ENCODE data around the gene TOP1.

GRCh38 chr20:41118632-41119031 is 90.0 kb downstream of the TOP1 start:
- TF ChIP-seq SMC3 (IDR thresholded peaks at IDR 0.05; ENCODE audit: low read depth, low read length) (no peak), CHD2 (IDR thresholded peaks at IDR 0.05; ENCODE audit: low read length, partially characterized antibody) (no peak), YY1 (IDR thresholded peaks at IDR 0.05; ENCODE audit: low read depth) (no peak)
- TF ChIP-seq, protein P1, sequence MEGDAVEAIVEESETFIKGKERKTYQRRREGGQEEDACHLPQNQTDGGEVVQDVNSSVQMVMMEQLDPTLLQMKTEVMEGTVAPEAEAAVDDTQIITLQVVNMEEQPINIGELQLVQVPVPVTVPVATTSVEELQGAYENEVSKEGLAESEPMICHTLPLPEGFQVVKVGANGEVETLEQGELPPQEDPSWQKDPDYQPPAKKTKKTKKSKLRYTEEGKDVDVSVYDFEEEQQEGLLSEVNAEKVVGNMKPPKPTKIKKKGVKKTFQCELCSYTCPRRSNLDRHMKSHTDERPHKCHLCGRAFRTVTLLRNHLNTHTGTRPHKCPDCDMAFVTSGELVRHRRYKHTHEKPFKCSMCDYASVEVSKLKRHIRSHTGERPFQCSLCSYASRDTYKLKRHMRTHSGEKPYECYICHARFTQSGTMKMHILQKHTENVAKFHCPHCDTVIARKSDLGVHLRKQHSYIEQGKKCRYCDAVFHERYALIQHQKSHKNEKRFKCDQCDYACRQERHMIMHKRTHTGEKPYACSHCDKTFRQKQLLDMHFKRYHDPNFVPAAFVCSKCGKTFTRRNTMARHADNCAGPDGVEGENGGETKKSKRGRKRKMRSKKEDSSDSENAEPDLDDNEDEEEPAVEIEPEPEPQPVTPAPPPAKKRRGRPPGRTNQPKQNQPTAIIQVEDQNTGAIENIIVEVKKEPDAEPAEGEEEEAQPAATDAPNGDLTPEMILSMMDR (IDR thresholded peaks at IDR 0.05): no peak
